WTC11 (cell line): ENCODE data around the gene SAMSN1. TPM values are rescaled to one million over a fixed set of nuclear protein-coding genes. Genes with fewer than 3 reads are reported as not detected.
"Not testable (repeated sequence)": the region's sequence is repeated elsewhere in the genome, so short reads cannot be mapped to it uniquely, and the experiment has no call there.

Experiments
- ATAC-seq: fragments of 200-7000 bp; cut with Tn5 transposase; 2 replicates; pipeline ENCODE4 v1.10.0; 2021; ENCODE audit warnings: mild to moderate bottlenecking, moderate library complexity
- CTCF ChIA-PET: fragments of 300-600 bp; sonication (Branson Sonifier 250); formaldehyde crosslinking; loops from one replicate; lab custom pipeline; 2021; ENCODE audit warnings: antibody characterized with exemption; lab: Charles Lee
- POLR2A ChIA-PET: fragments of 350-600 bp; sonication (Branson Sonifier 250); formaldehyde crosslinking; loops from one replicate; lab custom pipeline; 2021; ENCODE audit warnings: antibody characterized with exemption; lab: Charles Lee
- DNase-seq: peaks from one replicate; pipeline ENCODE4 v3.0.0; 2021; ENCODE audit warnings: low spot score
- H3K27ac Mint-ChIP-seq: 2 replicates; pipeline ENCODE4 v1.8.0; 2021; ENCODE audit warnings: mixed read lengths
- H3K27me3 Mint-ChIP-seq: 2 replicates; pipeline ENCODE4 v1.8.0; 2021; ENCODE audit warnings: low read depth, mild to moderate bottlenecking, moderate library complexity, mixed read lengths
- H3K36me3 Mint-ChIP-seq: 2 replicates; pipeline ENCODE4 v1.8.0; 2021; ENCODE audit warnings: mixed read lengths
- H3K4me1 Mint-ChIP-seq: 2 replicates; pipeline ENCODE4 v1.8.0; 2022; ENCODE audit warnings: mixed read lengths
- H3K4me3 Mint-ChIP-seq: 2 replicates; pipeline ENCODE4 v1.8.0; 2021; ENCODE audit warnings: mild to moderate bottlenecking, moderate library complexity, mixed read lengths
- H3K9me3 Mint-ChIP-seq: 2 replicates; pipeline ENCODE4 v1.8.0; 2021; ENCODE audit warnings: mixed read lengths
- ATF2 ChIP-seq: sonication (generic); formaldehyde crosslinking; IDR thresholded peaks from 2 replicates; pipeline ENCODE4 v1.8.1; 2022; ENCODE audit warnings: low read depth, missing genetic modification reagents, borderline replicate concordance
- E2F1 ChIP-seq: sonication (generic); formaldehyde crosslinking; IDR thresholded peaks from 2 replicates; pipeline ENCODE4 v1.8.0; 2022; ENCODE audit warnings: mild to moderate bottlenecking, missing genetic modification reagents
- ELF4 ChIP-seq: sonication (generic); formaldehyde crosslinking; IDR thresholded peaks from 2 replicates; pipeline ENCODE4 v1.8.1; 2022; ENCODE audit warnings: low read depth, mild to moderate bottlenecking, moderate library complexity, missing genetic modification reagents
- ESRRA ChIP-seq: sonication (generic); formaldehyde crosslinking; IDR thresholded peaks from 2 replicates; pipeline ENCODE4 v1.8.1; 2022; ENCODE audit warnings: mild to moderate bottlenecking, missing genetic modification reagents, borderline replicate concordance
- HMGA2 ChIP-seq: fragments of 250-450 bp; sonication (Bioruptor Pico); IDR thresholded peaks from 2 replicates; pipeline ENCODE4 v1.4.0; 2021; ENCODE audit warnings: mild to moderate bottlenecking, moderate library complexity
- NFATC4 ChIP-seq: fragments of 250-450 bp; sonication (Bioruptor Pico); IDR thresholded peaks from 2 replicates; pipeline ENCODE4 v1.9.0; 2021; ENCODE audit warnings: mild to moderate bottlenecking
- SMAD3 ChIP-seq: sonication (generic); formaldehyde crosslinking; IDR thresholded peaks from 2 replicates; pipeline ENCODE4 v1.8.0; 2022; ENCODE audit warnings: missing genetic modification reagents, mild to moderate bottlenecking, borderline replicate concordance
- STAT6 ChIP-seq: sonication (generic); formaldehyde crosslinking; conservative IDR thresholded peaks from 2 replicates; pipeline ENCODE4 v1.8.1; 2023; ENCODE audit warnings: mild to moderate bottlenecking, low read depth, missing genetic modification reagents, moderate library complexity
- ZNF219 ChIP-seq: sonication (generic); formaldehyde crosslinking; IDR thresholded peaks from 2 replicates; pipeline ENCODE4 v1.8.0; 2023; ENCODE audit warnings: missing genetic modification reagents, mild to moderate bottlenecking, borderline replicate concordance
- ZNF263 ChIP-seq: sonication (generic); formaldehyde crosslinking; IDR thresholded peaks from 2 replicates; pipeline ENCODE4 v1.8.1; 2022; ENCODE audit warnings: low read depth, mild to moderate bottlenecking, moderate library complexity, missing genetic modification reagents
- ZNF281 ChIP-seq: sonication (generic); formaldehyde crosslinking; IDR thresholded peaks from 2 replicates; pipeline ENCODE4 v1.8.0; 2023; ENCODE audit warnings: mild to moderate bottlenecking, missing genetic modification reagents
- ZNF512 ChIP-seq: sonication (generic); formaldehyde crosslinking; IDR thresholded peaks from 2 replicates; pipeline ENCODE4 v1.8.1; 2022; ENCODE audit warnings: missing genetic modification reagents, borderline replicate concordance
- total RNA-seq: library from RNA; stranded (reverse); gene quantifications from 3 replicates; pipeline ENCODE4 v1.2.3, GENCODE V29; 2021
- TF ChIP-seq, protein P1 (sequence below): fragments of 200-600 bp; IDR thresholded peaks from 2 replicates; pipeline ENCODE4 v1.8.0; 2022; ENCODE audit warnings: antibody characterized with exemption
- TF ChIP-seq, protein P2 (sequence below): fragments of 250-450 bp; sonication (Bioruptor Pico); IDR thresholded peaks from 2 replicates; pipeline ENCODE4 v1.9.0; 2021; ENCODE audit warnings: mild to moderate bottlenecking
- TF ChIP-seq, protein P3 (sequence below): sonication (generic); formaldehyde crosslinking; IDR thresholded peaks from 2 replicates; pipeline ENCODE4 v1.8.0; 2022; ENCODE audit warnings: missing genetic modification reagents

The SAMSN1 gene
- total RNA-seq, 1 experiment from 2014 or later: 1.2 TPM

- no peak for ATAC-seq
- H3K4me1 Mint-ChIP-seq: peaks cover 20% of the 10 kb centered on the region
- POLR2A ChIA-PET: no interaction called here
- H3K27me3 Mint-ChIP-seq: no peaks in the 10 kb centered on the region
- H3K27ac Mint-ChIP-seq: no peak overlapping the region
- CTCF ChIA-PET: no interaction called here
- no peak for TF ChIP-seq ZNF219 (CRISPR knock-in tag)
- no peak for TF ChIP-seq SMAD3 (CRISPR knock-in tag)
- TF ChIP-seq, protein P1, sequence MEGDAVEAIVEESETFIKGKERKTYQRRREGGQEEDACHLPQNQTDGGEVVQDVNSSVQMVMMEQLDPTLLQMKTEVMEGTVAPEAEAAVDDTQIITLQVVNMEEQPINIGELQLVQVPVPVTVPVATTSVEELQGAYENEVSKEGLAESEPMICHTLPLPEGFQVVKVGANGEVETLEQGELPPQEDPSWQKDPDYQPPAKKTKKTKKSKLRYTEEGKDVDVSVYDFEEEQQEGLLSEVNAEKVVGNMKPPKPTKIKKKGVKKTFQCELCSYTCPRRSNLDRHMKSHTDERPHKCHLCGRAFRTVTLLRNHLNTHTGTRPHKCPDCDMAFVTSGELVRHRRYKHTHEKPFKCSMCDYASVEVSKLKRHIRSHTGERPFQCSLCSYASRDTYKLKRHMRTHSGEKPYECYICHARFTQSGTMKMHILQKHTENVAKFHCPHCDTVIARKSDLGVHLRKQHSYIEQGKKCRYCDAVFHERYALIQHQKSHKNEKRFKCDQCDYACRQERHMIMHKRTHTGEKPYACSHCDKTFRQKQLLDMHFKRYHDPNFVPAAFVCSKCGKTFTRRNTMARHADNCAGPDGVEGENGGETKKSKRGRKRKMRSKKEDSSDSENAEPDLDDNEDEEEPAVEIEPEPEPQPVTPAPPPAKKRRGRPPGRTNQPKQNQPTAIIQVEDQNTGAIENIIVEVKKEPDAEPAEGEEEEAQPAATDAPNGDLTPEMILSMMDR: no peak
- TF ChIP-seq, protein P2, sequence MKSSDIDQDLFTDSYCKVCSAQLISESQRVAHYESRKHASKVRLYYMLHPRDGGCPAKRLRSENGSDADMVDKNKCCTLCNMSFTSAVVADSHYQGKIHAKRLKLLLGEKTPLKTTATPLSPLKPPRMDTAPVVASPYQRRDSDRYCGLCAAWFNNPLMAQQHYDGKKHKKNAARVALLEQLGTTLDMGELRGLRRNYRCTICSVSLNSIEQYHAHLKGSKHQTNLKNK: no peak
- TF ChIP-seq ELF4 (CRISPR knock-in tag): no peak
- TF ChIP-seq STAT6 (CRISPR knock-in tag): no peak
- no peak for TF ChIP-seq ZNF263 (CRISPR knock-in tag)
- TF ChIP-seq, protein P3, sequence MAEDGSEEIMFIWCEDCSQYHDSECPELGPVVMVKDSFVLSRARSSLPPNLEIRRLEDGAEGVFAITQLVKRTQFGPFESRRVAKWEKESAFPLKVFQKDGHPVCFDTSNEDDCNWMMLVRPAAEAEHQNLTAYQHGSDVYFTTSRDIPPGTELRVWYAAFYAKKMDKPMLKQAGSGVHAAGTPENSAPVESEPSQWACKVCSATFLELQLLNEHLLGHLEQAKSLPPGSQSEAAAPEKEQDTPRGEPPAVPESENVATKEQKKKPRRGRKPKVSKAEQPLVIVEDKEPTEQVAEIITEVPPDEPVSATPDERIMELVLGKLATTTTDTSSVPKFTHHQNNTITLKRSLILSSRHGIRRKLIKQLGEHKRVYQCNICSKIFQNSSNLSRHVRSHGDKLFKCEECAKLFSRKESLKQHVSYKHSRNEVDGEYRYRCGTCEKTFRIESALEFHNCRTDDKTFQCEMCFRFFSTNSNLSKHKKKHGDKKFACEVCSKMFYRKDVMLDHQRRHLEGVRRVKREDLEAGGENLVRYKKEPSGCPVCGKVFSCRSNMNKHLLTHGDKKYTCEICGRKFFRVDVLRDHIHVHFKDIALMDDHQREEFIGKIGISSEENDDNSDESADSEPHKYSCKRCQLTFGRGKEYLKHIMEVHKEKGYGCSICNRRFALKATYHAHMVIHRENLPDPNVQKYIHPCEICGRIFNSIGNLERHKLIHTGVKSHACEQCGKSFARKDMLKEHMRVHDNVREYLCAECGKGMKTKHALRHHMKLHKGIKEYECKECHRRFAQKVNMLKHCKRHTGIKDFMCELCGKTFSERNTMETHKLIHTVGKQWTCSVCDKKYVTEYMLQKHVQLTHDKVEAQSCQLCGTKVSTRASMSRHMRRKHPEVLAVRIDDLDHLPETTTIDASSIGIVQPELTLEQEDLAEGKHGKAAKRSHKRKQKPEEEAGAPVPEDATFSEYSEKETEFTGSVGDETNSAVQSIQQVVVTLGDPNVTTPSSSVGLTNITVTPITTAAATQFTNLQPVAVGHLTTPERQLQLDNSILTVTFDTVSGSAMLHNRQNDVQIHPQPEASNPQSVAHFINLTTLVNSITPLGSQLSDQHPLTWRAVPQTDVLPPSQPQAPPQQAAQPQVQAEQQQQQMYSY (CRISPR knock-in tag): no peak
- no peak for DNase-seq
- peaks cover 7% of the 10 kb centered on the region for H3K9me3 Mint-ChIP-seq
- 0 out of 2 replicates have a peak, but pooled peaks cover 3% of the 10 kb centered on the region for H3K36me3 Mint-ChIP-seq
- no peak overlapping the region for H3K4me3 Mint-ChIP-seq
These were observed 51.0 kb downstream of the SAMSN1 start for GRCh38 chr21:14495075-14495474.

DNA sequence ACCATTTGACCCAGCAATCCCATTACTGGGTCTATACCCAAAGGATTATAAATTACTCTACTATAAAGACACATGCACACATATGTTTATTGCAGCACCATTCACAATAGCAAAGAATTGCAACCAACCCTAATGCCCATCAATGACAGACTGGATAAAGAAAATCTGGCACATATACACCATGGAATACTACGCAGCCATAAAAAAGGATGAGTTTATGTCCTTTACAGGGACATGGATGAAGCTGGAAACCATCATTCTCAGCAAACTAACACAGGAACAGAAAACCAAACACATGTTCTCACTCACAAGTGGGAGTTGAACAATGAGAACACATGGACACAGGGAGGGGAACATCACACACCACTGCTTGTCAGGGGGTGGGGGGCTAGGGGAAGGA is 51.9 kb downstream of the SAMSN1 start:
- CTCF ChIA-PET, H3K4me3 Mint-ChIP-seq, H3K36me3 Mint-ChIP-seq, ATAC-seq, H3K27me3 Mint-ChIP-seq, POLR2A ChIA-PET, H3K9me3 Mint-ChIP-seq, H3K27ac Mint-ChIP-seq, DNase-seq: not testable (repeated sequence)
- peaks cover 12% of the 10 kb centered on the region for H3K4me1 Mint-ChIP-seq

- POLR2A ChIA-PET: no interaction called here
- peaks cover 7% of the 10 kb centered on the region for H3K9me3 Mint-ChIP-seq
- TF ChIP-seq ATF2 (CRISPR knock-in tag) (no peak), ESRRA (CRISPR knock-in tag) (no peak), ZNF512 (CRISPR knock-in tag) (no peak), ZNF281 (CRISPR knock-in tag) (no peak), NFATC4 (CRISPR knock-in tag) (no peak), HMGA2 (CRISPR knock-in tag) (no peak), ZNF263 (CRISPR knock-in tag) (no peak), E2F1 (CRISPR knock-in tag) (no peak)
These were observed 52.4 kb downstream of the SAMSN1 start for GRCh38 chr21:14493731-14494130.

More at GRCh38 chr21:14493731-14494130, 52.4 kb downstream of the SAMSN1 start:
- DNase-seq: no peak
- Mint-ChIP-seq H3K4me3 (no peak overlapping the region), H3K36me3 (0 out of 2 replicates have a peak, but pooled peaks cover 3% of the 10 kb centered on the region), H3K4me1 (peaks cover 10% of the 10 kb centered on the region), H3K27ac (no peak overlapping the region), H3K27me3 (no peaks in the 10 kb centered on the region)
- CTCF ChIA-PET: no interaction called here
- ATAC-seq: no peak
